Suppressor macrophage (primary cell): Measurements from ENCODE around the gene GNAT2.
A peak's percentile ranks its signal among the peaks of the same experiment; 100 is the strongest.

ENCODE experiments used
- DNase-seq, 4 experiments: peaks; one replicate each; pipeline ENCODE4 v3.0.0-alpha.2; 2020 to 2022
- total RNA-seq, 17 experiments: gene quantifications; one replicate each; lab custom pipeline; 2026; ENCODE audit warnings: mixed read lengths in 6 of 17, inconsistent platforms in 3 of 17; lab: John Stamatoyannopoulos, UW

The GNAT2 gene
- total RNA-seq = 0.07 to 1.8 (median 0.19) reads per million in 17 experiments

- DNase-seq = peak; percentile 94 to 98 (median 96)
Observed at GRCh38 chr1:109619576-109620400, at the start of gene GNAT2, which contains the start of gene AMPD2. TSS of gene GNAT2 (minus strand) at chr1:109619616. CDS start at chr1:109612870, 6,746 bp downstream. TSS of gene AMPD2 (plus strand) at chr1:109619837. CDS start at chr1:109621176, 1,339 bp downstream.

- no peak for DNase-seq
Observed at GRCh38 chr1:109668123-109668775, 48.8 kb upstream of the GNAT2 start.

- peak; percentile 73 to 89 (median 79) for DNase-seq
Observed at GRCh38 chr1:109667452-109668122, 48.2 kb upstream of the GNAT2 start, which contains the start of gene GSTM2. TSS of gene GSTM2 (plus strand) at chr1:109668057. CDS start at chr1:109668116, 59 bp downstream.

- DNase-seq = no peak
Observed at GRCh38 chr1:109664671-109665070, 45.3 kb upstream of the GNAT2 start.

- no peak for DNase-seq
Observed at GRCh38 chr1:109661391-109661790, 42.0 kb upstream of the GNAT2 start.

- DNase-seq = peak in 2 of 4 experiments; percentile 33 to 54
Observed at GRCh38 chr1:109660691-109661026, 41.2 kb upstream of the GNAT2 start.

- DNase-seq = peak; percentile 35 to 61 (median 58)
Observed at GRCh38 chr1:109659997-109660690, 40.7 kb upstream of the GNAT2 start.

- DNase-seq = no peak
Observed at GRCh38 chr1:109659145-109659544, 39.7 kb upstream of the GNAT2 start.

GRCh38 chr1:109658533-109659042 is 39.2 kb upstream of the GNAT2 start:
- DNase-seq = peak in 3 of 4 experiments; percentile 32 to 42 (median 33)

- no peak for DNase-seq
Observed at GRCh38 chr1:109657970-109658369, 38.6 kb upstream of the GNAT2 start.

- no peak for DNase-seq
Observed at GRCh38 chr1:109657395-109657794, 38.0 kb upstream of the GNAT2 start.

GRCh38 chr1:109655615-109656519 is 36.5 kb upstream of the GNAT2 start, which contains the start of gene GSTM4:
TSS of gene GSTM4 (plus strand) at chr1:109656099. CDS start at chr1:109656390, 291 bp downstream.
- DNase-seq = peak; percentile 76 to 93 (median 84)

GRCh38 chr1:109654519-109654918 is 35.1 kb upstream of the GNAT2 start:
- DNase-seq = no peak

- DNase-seq = no peak
Observed at GRCh38 chr1:109653306-109653705, 33.9 kb upstream of the GNAT2 start.

- no peak for DNase-seq
Observed at GRCh38 chr1:109652402-109652801, 33.0 kb upstream of the GNAT2 start.

- DNase-seq = no peak
Observed at GRCh38 chr1:109650609-109651008, 31.2 kb upstream of the GNAT2 start.

- peak in 2 of 4 experiments; percentile 44 to 58 for DNase-seq
Observed at GRCh38 chr1:109649491-109649914, 30.1 kb upstream of the GNAT2 start.

- DNase-seq = no peak
Observed at GRCh38 chr1:109644670-109645069, 25.3 kb upstream of the GNAT2 start.

GRCh38 chr1:109643385-109644230 is 24.2 kb upstream of the GNAT2 start:
- DNase-seq = peak; percentile 83 to 93 (median 88)

GRCh38 chr1:109642626-109643025 is 23.2 kb upstream of the GNAT2 start:
- peak in 3 of 4 experiments; percentile 47 to 70 (median 57) for DNase-seq
